Pons (tissue), 1 donor: ENCODE data around the gene LAGE3.

Source experiments
- DNase-seq: peaks from one replicate; pipeline ENCODE4 v3.0.0-alpha.2; 2016; ENCODE audit warnings: low spot score

LAGE3 gene

GRCh38 chrX:154433605-154434004, 45.5 kb downstream of the LAGE3 start:
- DNase-seq, result no peak

- DNase-seq, result no peak
These were observed 46.9 kb downstream of the LAGE3 start for GRCh38 chrX:154432210-154432609.

GRCh38 chrX:154431341-154431740, 47.7 kb downstream of the LAGE3 start:
- DNase-seq, result no peak

GRCh38 chrX:154430916-154431315, 48.2 kb downstream of the LAGE3 start:
- no peak for DNase-seq

- DNase-seq, result no peak
These were observed 48.6 kb downstream of the LAGE3 start for GRCh38 chrX:154430479-154430878.

- DNase-seq, result no peak
These were observed 49.4 kb downstream of the LAGE3 start for GRCh38 chrX:154429711-154430110.

GRCh38 chrX:154428176-154429171, 50.6 kb downstream of the LAGE3 start, which contains the start of gene ATP6AP1:
Gene ATP6AP1 (plus strand): TSS chrX:154428677. CDS start chrX:154428693, 16 bp downstream.
- peak; percentile 90 for DNase-seq
